Mucosa of rectum (tissue), 2 donors: ENCODE results near the gene TAF1A.

Source experiments
- H3K27ac ChIP-seq, 2 donors: one replicate each; pipeline ENCODE4 v1.7.0; 2013; ENCODE audit warnings: inconsistent platforms in 2 of 2, low read depth in 2 of 2, low read length in 2 of 2
- H3K27me3 ChIP-seq, 2 donors: one replicate each; pipeline ENCODE4 v1.7.0; 2013; ENCODE audit warnings: low read length in 2 of 2; ENCODE audit not compliant: control insufficient read depth in 2 of 2, insufficient read depth in 2 of 2
- H3K36me3 ChIP-seq, 2 donors: one replicate each; pipeline ENCODE4 v1.7.0; 2013; ENCODE audit warnings: low read length in 2 of 2; ENCODE audit not compliant: control insufficient read depth in 2 of 2, insufficient read depth in 2 of 2
- H3K4me1 ChIP-seq, 2 donors: one replicate each; pipeline ENCODE4 v1.7.0; 2013; ENCODE audit warnings: low read length in 2 of 2, mild to moderate bottlenecking in 1 of 2; ENCODE audit not compliant: control insufficient read depth in 2 of 2, insufficient read depth in 2 of 2
- H3K4me3 ChIP-seq, 2 donors: one replicate each; pipeline ENCODE4 v1.7.0; 2013; ENCODE audit warnings: low read length in 2 of 2
- H3K9ac ChIP-seq, 2 donors: one replicate each; pipeline ENCODE4 v1.7.0; 2013; ENCODE audit warnings: low read length in 2 of 2, low read depth in 1 of 2, mild to moderate bottlenecking in 1 of 2
- H3K9me3 ChIP-seq, 2 donors: one replicate each; pipeline ENCODE4 v1.7.0; 2013; ENCODE audit warnings: low read length in 2 of 2; ENCODE audit not compliant: control insufficient read depth in 2 of 2
- donor health status: healthy.
- donor health status: Normal muscosa, but diverticular disease.

The TAF1A gene

GRCh38 chr1:222546091-222546490 lies 43.6 kb downstream of the TAF1A start:
- H3K4me1 ChIP-seq, result no peaks in the 10 kb centered on the region
- H3K4me3 ChIP-seq, result no peak overlapping the region
- no peaks in the 10 kb centered on the region for H3K9me3 ChIP-seq
- no peak overlapping the region for H3K9ac ChIP-seq
- no peaks in the 10 kb centered on the region for H3K36me3 ChIP-seq
- H3K27me3 ChIP-seq, result peaks cover 0 to 2% of the 10 kb centered on the region in 2 donors
- H3K27ac ChIP-seq, result no peak overlapping the region

GRCh38 chr1:222543817-222544216 lies 45.9 kb downstream of the TAF1A start:
- Histone ChIP-seq H3K4me1 (no peaks in the 10 kb centered on the region), H3K9me3 (no peaks in the 10 kb centered on the region), H3K27me3 (peaks cover 0 to 2% of the 10 kb centered on the region in 2 donors), H3K9ac (no peak overlapping the region), H3K36me3 (no peaks in the 10 kb centered on the region), H3K4me3 (no peak overlapping the region), H3K27ac (no peak overlapping the region)

GRCh38 chr1:222540598-222540995 lies 49.1 kb downstream of the TAF1A start:
- no peaks in the 10 kb centered on the region for H3K36me3 ChIP-seq
- H3K27me3 ChIP-seq, result peaks cover 0 to 2% of the 10 kb centered on the region in 2 donors
- H3K9ac ChIP-seq, result no peak overlapping the region
- H3K4me1 ChIP-seq, result no peaks in the 10 kb centered on the region
- no peaks in the 10 kb centered on the region for H3K9me3 ChIP-seq
- no peak overlapping the region for H3K27ac ChIP-seq
- H3K4me3 ChIP-seq, result no peak overlapping the region

- no peaks in the 10 kb centered on the region for H3K36me3 ChIP-seq
- H3K4me1 ChIP-seq, result no peaks in the 10 kb centered on the region
- H3K27ac ChIP-seq, result no peak overlapping the region
- no peak overlapping the region for H3K9ac ChIP-seq
- H3K9me3 ChIP-seq, result no peaks in the 10 kb centered on the region
- H3K27me3 ChIP-seq, result no peaks in the 10 kb centered on the region
- no peak overlapping the region for H3K4me3 ChIP-seq
Observed at GRCh38 chr1:222539951-222540597, 49.7 kb downstream of the TAF1A start.

GRCh38 chr1:222535455-222535854 lies 54.3 kb downstream of the TAF1A start:
- Histone ChIP-seq H3K4me3 (no peak overlapping the region), H3K9ac (no peak overlapping the region), H3K27ac (no peak overlapping the region), H3K4me1 (no peaks in the 10 kb centered on the region), H3K9me3 (no peaks in the 10 kb centered on the region), H3K36me3 (no peaks in the 10 kb centered on the region), H3K27me3 (no peaks in the 10 kb centered on the region)

- H3K27ac ChIP-seq, result no peak overlapping the region
- H3K36me3 ChIP-seq, result no peaks in the 10 kb centered on the region
- H3K4me1 ChIP-seq, result no peaks in the 10 kb centered on the region
- no peaks in the 10 kb centered on the region for H3K9me3 ChIP-seq
- H3K4me3 ChIP-seq, result no peak overlapping the region
- no peaks in the 10 kb centered on the region for H3K27me3 ChIP-seq
- no peak overlapping the region for H3K9ac ChIP-seq
Observed at GRCh38 chr1:222530852-222531251, 58.9 kb downstream of the TAF1A start.

GRCh38 chr1:222529916-222530315 lies 59.8 kb downstream of the TAF1A start:
- Histone ChIP-seq H3K4me3 (no peak overlapping the region), H3K9me3 (no peaks in the 10 kb centered on the region), H3K27ac (no peak overlapping the region), H3K36me3 (no peaks in the 10 kb centered on the region), H3K4me1 (no peaks in the 10 kb centered on the region), H3K9ac (no peak overlapping the region), H3K27me3 (no peaks in the 10 kb centered on the region)

- no peaks in the 10 kb centered on the region for H3K36me3 ChIP-seq
- no peak overlapping the region for H3K27ac ChIP-seq
- no peaks in the 10 kb centered on the region for H3K4me1 ChIP-seq
- no peaks in the 10 kb centered on the region for H3K27me3 ChIP-seq
- no peak overlapping the region for H3K4me3 ChIP-seq
- H3K9me3 ChIP-seq, result no peaks in the 10 kb centered on the region
- H3K9ac ChIP-seq, result no peak overlapping the region
Observed at GRCh38 chr1:222529181-222529580, 60.6 kb downstream of the TAF1A start.

GRCh38 chr1:222525951-222526350 lies 63.8 kb downstream of the TAF1A start:
- Histone ChIP-seq H3K9ac (no peak overlapping the region), H3K9me3 (no peaks in the 10 kb centered on the region), H3K4me1 (no peaks in the 10 kb centered on the region), H3K36me3 (no peaks in the 10 kb centered on the region), H3K4me3 (no peak overlapping the region), H3K27ac (no peak overlapping the region), H3K27me3 (no peaks in the 10 kb centered on the region)

- Histone ChIP-seq H3K9me3 (no peaks in the 10 kb centered on the region), H3K36me3 (no peaks in the 10 kb centered on the region), H3K4me3 (no peak overlapping the region), H3K9ac (no peak overlapping the region), H3K4me1 (no peaks in the 10 kb centered on the region), H3K27ac (no peak overlapping the region), H3K27me3 (no peaks in the 10 kb centered on the region)
Observed at GRCh38 chr1:222523852-222524251, 65.9 kb downstream of the TAF1A start.
